HG02885 (cell line): ENCODE data around the gene MMGT1.

Experiments
- ATAC-seq: cut with Tn5 transposase; IDR thresholded peaks from one replicate; pipeline ENCODE4 v1.9.1; 2021; ENCODE audit warnings: mild to moderate bottlenecking; ENCODE audit not compliant: unreplicated experiment, poor library complexity

MMGT1 gene

GRCh38 chrX:135973548-135974278 lies at the start of gene MMGT1:
MMGT1 (minus strand) TSS chrX:135973988; CDS start chrX:135973675, 313 bp downstream.
- peak; percentile 85 for ATAC-seq

- ATAC-seq: peak; percentile 74
Measured at GRCh38 chrX:136021903-136022302, 48.1 kb upstream of the MMGT1 start.

- peak; percentile 67 for ATAC-seq
Measured at GRCh38 chrX:136021160-136021559, 47.4 kb upstream of the MMGT1 start.

- ATAC-seq: no peak
Measured at GRCh38 chrX:136019226-136019625, 45.4 kb upstream of the MMGT1 start.

GRCh38 chrX:136016881-136017280 lies 43.1 kb upstream of the MMGT1 start:
- ATAC-seq: no peak

GRCh38 chrX:136015016-136015415 lies 41.2 kb upstream of the MMGT1 start:
- ATAC-seq: no peak

GRCh38 chrX:135988245-135988644 lies 14.5 kb upstream of the MMGT1 start:
- ATAC-seq: no peak

- ATAC-seq: no peak
Measured at GRCh38 chrX:135985973-135986310, 12.2 kb upstream of the MMGT1 start.

- peak; percentile 93 for ATAC-seq
Measured at GRCh38 chrX:135985157-135985972, 11.6 kb upstream of the MMGT1 start, which contains the start of gene SLC9A6. SLC9A6 (plus strand) TSS chrX:135985435; CDS start chrX:135985659, 224 bp downstream.

- peak; percentile 18 for ATAC-seq
Measured at GRCh38 chrX:135984791-135985156, 11.0 kb upstream of the MMGT1 start.

GRCh38 chrX:135984256-135984655 lies 10.5 kb upstream of the MMGT1 start:
- ATAC-seq: no peak

GRCh38 chrX:135982860-135983259 lies 9.1 kb upstream of the MMGT1 start:
- ATAC-seq: no peak

GRCh38 chrX:135981668-135982067 lies 7.9 kb upstream of the MMGT1 start:
- ATAC-seq: no peak

- no peak for ATAC-seq
Measured at GRCh38 chrX:135981010-135981409, 7.2 kb upstream of the MMGT1 start.

- no peak for ATAC-seq
Measured at GRCh38 chrX:135977611-135978010, 3.8 kb upstream of the MMGT1 start.

GRCh38 chrX:135975421-135975820 lies 1.6 kb upstream of the MMGT1 start:
- no peak for ATAC-seq

- no peak for ATAC-seq
Measured at GRCh38 chrX:135974279-135974856, 580 bp upstream of the MMGT1 start.

GRCh38 chrX:135973025-135973547 lies 702 bp downstream of the MMGT1 start:
- peak; percentile 38 for ATAC-seq

- ATAC-seq: no peak
Measured at GRCh38 chrX:135951291-135951690, 22.5 kb downstream of the MMGT1 start.

- no peak for ATAC-seq
Measured at GRCh38 chrX:135944486-135944885, 29.3 kb downstream of the MMGT1 start.
